B cell (primary cell): ENCODE results near the gene PVALEF. TPM values are rescaled to one million over a fixed set of nuclear protein-coding genes. Genes with fewer than 3 reads are reported as not detected.

Source experiments
- ATAC-seq: fragments of 200-7000 bp; cut with Tn5 transposase; one replicate; pipeline ENCODE4 v1.10.0; 2021; ENCODE audit warnings: low read depth, mild to moderate bottlenecking, moderate number of reproducible peaks, moderate library complexity
- CTCF ChIA-PET: fragments of 350-600 bp; sonication (Branson Sonifier 250); formaldehyde crosslinking; loops from one replicate; lab custom pipeline; 2021; ENCODE audit warnings: antibody characterized with exemption, inconsistent platforms; lab: Charles Lee
- POLR2A ChIA-PET: fragments of 350-600 bp; sonication (Branson Sonifier 250); formaldehyde crosslinking; loops from one replicate; lab custom pipeline; 2021; ENCODE audit warnings: antibody characterized with exemption; lab: Charles Lee
- DNase-seq: peaks from one replicate; pipeline ENCODE4 v3.0.0; 2013
- H2AFZ ChIP-seq: 2 replicates; pipeline ENCODE4 v1.6.1; 2012; ENCODE audit warnings: mild to moderate bottlenecking, low read depth, low read length; ENCODE audit not compliant: insufficient read depth, poor library complexity, severe bottlenecking
- H3K27ac ChIP-seq, 2 donors: 1 replicate in 1 of 2; 2 replicates in 1 of 2; pipeline ENCODE4 v1.5.1; 2012 to 2013; ENCODE audit warnings: low read length in 2 of 2, mild to moderate bottlenecking in 2 of 2, moderate library complexity in 1 of 2
- H3K27me3 ChIP-seq, 4 experiments: fragments of 200-600 bp in 1 of 4; sonication (generic) in 1 of 4; replicated peaks in 1 of 4; 1 replicate in 2 of 4; 2 replicates in 2 of 4; pipeline versions ENCODE4 v1.6.1 to v1.7.0; 2013 to 2016; ENCODE audit warnings: low read length in 3 of 4, mild to moderate bottlenecking in 2 of 4, mixed read lengths in 1 of 4, moderate library complexity in 1 of 4; ENCODE audit not compliant: insufficient read depth in 4 of 4, control insufficient read depth in 3 of 4; ENCODE audit errors: control extremely low read depth in 1 of 4
- H3K36me3 ChIP-seq, 2 experiments: replicated peaks in 1 of 2; 1 replicate in 1 of 2; 2 replicates in 1 of 2; pipeline versions ENCODE4 v1.6.1 to v1.7.1; 2013; ENCODE audit warnings: low read length in 1 of 2; ENCODE audit not compliant: insufficient read depth in 2 of 2, control insufficient read depth in 1 of 2; ENCODE audit errors: control extremely low read depth in 1 of 2, extremely low read depth in 1 of 2
- H3K4me1 ChIP-seq, 2 donors: fragments of 200-600 bp in 1 of 2; sonication (generic) in 1 of 2; 1 replicate in 1 of 2; 2 replicates in 1 of 2; pipeline versions ENCODE4 v1.5.1 to v1.6.1; 2013 to 2017; ENCODE audit warnings: low read length in 2 of 2; ENCODE audit not compliant: control insufficient read depth in 2 of 2, insufficient read depth in 2 of 2
- H3K4me2 ChIP-seq: replicated peaks from 2 replicates; pipeline ENCODE3; 2012; ENCODE audit warnings: mild to moderate bottlenecking, low read depth, low read length; ENCODE audit not compliant: poor library complexity, severe bottlenecking
- H3K4me3 ChIP-seq, 5 experiments: fragments of 200-600 bp in 1 of 5; sonication (generic) in 1 of 5; 1 replicate in 3 of 5; 2 replicates in 2 of 5; pipeline versions ENCODE4 v1.5.1 to v1.7.0; 2011 to 2016; ENCODE audit warnings: low read length in 4 of 5, mild to moderate bottlenecking in 4 of 5, low read depth in 2 of 5, control low read depth in 1 of 5, moderate library complexity in 1 of 5; ENCODE audit not compliant: insufficient read depth in 1 of 5; ENCODE audit errors: control extremely low read depth in 1 of 5, extremely low read depth in 1 of 5
- H3K79me2 ChIP-seq: fragments of 200-600 bp; sonication (generic); one replicate; pipeline ENCODE4 v1.6.0; 2016; ENCODE audit warnings: low read length; ENCODE audit not compliant: control insufficient read depth, insufficient read depth
- H3K9ac ChIP-seq: fragments of 200-600 bp; sonication (generic); 2 replicates; pipeline ENCODE4 v1.6.1; 2017; ENCODE audit warnings: mild to moderate bottlenecking, low read length, moderate library complexity
- H3K9me3 ChIP-seq, 3 donors: one replicate each; pipeline versions ENCODE4 v1.6.1 to v1.7.1; 2013; ENCODE audit warnings: low read length in 2 of 3; ENCODE audit not compliant: control insufficient read depth in 2 of 3, insufficient read depth in 1 of 3; ENCODE audit errors: control extremely low read depth in 1 of 3
- H4K20me1 ChIP-seq: 2 replicates; pipeline ENCODE4 v1.6.0; 2012; ENCODE audit warnings: mild to moderate bottlenecking, low read length; ENCODE audit not compliant: insufficient read depth, control insufficient read depth, poor library complexity, severe bottlenecking
- H3K27ac Mint-ChIP-seq: one replicate; pipeline ENCODE4 v1.8.0; 2021; ENCODE audit warnings: mixed read lengths
- H3K27me3 Mint-ChIP-seq: one replicate; pipeline ENCODE4 v1.8.0; 2021; ENCODE audit warnings: mixed read lengths
- H3K4me1 Mint-ChIP-seq: one replicate; pipeline ENCODE4 v1.8.0; 2021; ENCODE audit warnings: mixed read lengths
- H3K4me3 Mint-ChIP-seq: one replicate; pipeline ENCODE4 v1.8.0; 2021; ENCODE audit warnings: mixed read lengths
- H3K9me3 Mint-ChIP-seq: one replicate; pipeline ENCODE4 v1.8.0; 2022; ENCODE audit warnings: mixed read lengths; ENCODE audit not compliant: insufficient read depth
- CTCF ChIP-seq: fragments of 200-600 bp; IDR thresholded peaks from one replicate; pipeline ENCODE4 v1.8.0; 2022; ENCODE audit warnings: antibody characterized with exemption, mild to moderate bottlenecking
- EZH2 ChIP-seq: IDR thresholded peaks from 2 replicates; pipeline ENCODE4 v1.6.1; 2012; ENCODE audit warnings: borderline replicate concordance, low read depth, mild to moderate bottlenecking, moderate library complexity, low read length; ENCODE audit not compliant: insufficient read depth, poor library complexity, severe bottlenecking
- WGBS: methylation state at CpG from one replicate; pipeline ENCODE4 v1.1.5; 2013; ENCODE audit warnings: missing lambda C conversion rate; ENCODE audit not compliant: insufficient coverage; 5-methylcytosine and 5-hydroxymethylcytosine counted together
- intact Hi-C: fragments of 100-400 bp; cut with micrococcal nuclease; formaldehyde crosslinking; loops from one replicate; pipeline ENCODE4 v1.10.0; 2022
- polyA plus RNA-seq: library from polyadenylated mRNA; depleted of rRNA; stranded (reverse); fragments of >200 nt; gene quantifications from 2 replicates; pipeline ENCODE4 v1.2.3, GENCODE V29; 2012
- total RNA-seq, 2 donors: library from RNA; stranded (reverse); fragments of 120-200 nt in 1 of 2; gene quantifications; 1 replicate in 1 of 2; 2 replicates in 1 of 2; pipeline versions ENCODE4 v1.2.3 to v1.2.4, GENCODE V29; 2013 to 2022

PVALEF gene
- total and polyA plus RNA-seq, 2 donors (not counting 1 experiment from before 2014, with no cell fraction given) = not detected

GRCh38 chr17:81178136-81179091 lies 13.1 kb downstream of the PVALEF start:
- Histone ChIP-seq H3K9me3 (no peaks in the 10 kb centered on the region), H3K4me3 (no peak overlapping the region), H3K9ac (no peak overlapping the region), H3K79me2 (no peaks in the 10 kb centered on the region), H3K27ac (no peak overlapping the region), H4K20me1 (no peaks in the 10 kb centered on the region), H2AFZ (no peak overlapping the region), H3K27me3 (no peaks in the 10 kb centered on the region), H3K36me3 (no peaks in the 10 kb centered on the region), H3K4me1 (no peaks in the 10 kb centered on the region), H3K4me2 (no peak overlapping the region)
- POLR2A ChIA-PET = no interaction called here
- H3K27me3 Mint-ChIP-seq = no peaks in the 10 kb centered on the region
- H3K9me3 Mint-ChIP-seq = peaks cover 7% of the 10 kb centered on the region
- no peak overlapping the region for H3K4me3 Mint-ChIP-seq
- intact Hi-C loops = no loop called here
- CTCF ChIA-PET = no interaction called here
- no peak overlapping the region for H3K27ac Mint-ChIP-seq
- no peaks in the 10 kb centered on the region for H3K4me1 Mint-ChIP-seq
- DNase-seq (no peak), ATAC-seq (no peak)
- TF ChIP-seq CTCF = no peak
- no peak for TF ChIP-seq EZH2
- WGBS = 89% methylated on average over 22 of the region's 25 CpGs

- POLR2A ChIA-PET = no interaction called here
- ATAC-seq = no peak
- no peak overlapping the region for H3K27ac Mint-ChIP-seq
These were observed 13.9 kb downstream of the PVALEF start for GRCh38 chr17:81179220-81179619.

More at GRCh38 chr17:81179220-81179619, 13.9 kb downstream of the PVALEF start:
- WGBS = 34% methylated on average over 7 of the region's 9 CpGs
- Histone ChIP-seq H3K9ac (no peak overlapping the region), H2AFZ (no peak overlapping the region), H3K27ac (no peak overlapping the region), H3K9me3 (peaks cover 0 to 2% (median 0%) of the 10 kb centered on the region in 3 donors), H3K4me2 (no peak overlapping the region), H3K4me1 (no peaks in the 10 kb centered on the region), H3K36me3 (no peaks in the 10 kb centered on the region), H3K27me3 (peaks cover 0 to 4% (median 0%) of the 10 kb centered on the region in 4 experiments), H3K79me2 (no peaks in the 10 kb centered on the region), H3K4me3 (no peak overlapping the region), H4K20me1 (no peaks in the 10 kb centered on the region)
- H3K4me3 Mint-ChIP-seq = no peak overlapping the region
- CTCF ChIA-PET = no interaction called here
- no peak for DNase-seq
- H3K27me3 Mint-ChIP-seq = peaks cover 3% of the 10 kb centered on the region
- peaks cover 7% of the 10 kb centered on the region for H3K9me3 Mint-ChIP-seq
- H3K4me1 Mint-ChIP-seq = no peaks in the 10 kb centered on the region
- intact Hi-C loops = no loop called here
- TF ChIP-seq EZH2 (no peak), CTCF (no peak)
